Measurements from ENCODE around the gene FHOD1.

Gene FHOD1

GRCh38 chr16:67279296-67280089 is 32.2 kb upstream of the FHOD1 start, which contains the start of gene PLEKHG4 (continued):
- TF ChIP-seq ATF2 (tag by site-specific recombination; IDR thresholded peaks at IDR 0.05; ENCODE audit: low read depth) (no peak), ZNF660 (tag by site-specific recombination; IDR thresholded peaks at IDR 0.05) (peak; percentile 73), FEZF1 (tag by site-specific recombination; IDR thresholded peaks at IDR 0.05) (no peak), ZNF23 (tag by site-specific recombination; IDR thresholded peaks at IDR 0.05; ENCODE audit: borderline replicate concordance) (no peak), ZBTB11 (tag by site-specific recombination; conservative IDR thresholded peaks at IDR 0.05; ENCODE audit: low read depth) (peak; percentile 12; the same call in 1 of the 2 replicates), ZNF350 (tag by site-specific recombination; IDR thresholded peaks at IDR 0.05) (peak; percentile 42; the same call in 1 of the 2 replicates), ZNF354C (tag by site-specific recombination; IDR thresholded peaks at IDR 0.05; ENCODE audit: borderline replicate concordance, low read depth) (no peak), ZNF26 (tag by site-specific recombination; IDR thresholded peaks at IDR 0.05) (no peak), ZBTB44 (tag by site-specific recombination; IDR thresholded peaks at IDR 0.05) (0 out of 2 replicates have a peak, but pooled peaks have one; percentile 45), ZNF248 (tag by site-specific recombination; IDR thresholded peaks at IDR 0.05) (no peak)

- Histone ChIP-seq H3K27ac (ENCODE audit: extremely low read depth, low read depth, low read length) (peak overlapping the region; percentile 50; the same call in 1 of the 2 replicates), H3K36me3 (ENCODE audit: control insufficient read depth in 2 of 2, insufficient read depth in 1 of 2, low read length in 2 of 2) (peaks cover 0 to 38% of the 10 kb centered on the region in 2 experiments; a peak in 2 of 3 replicates), H3K9me3 (ENCODE audit: control insufficient read depth, insufficient read depth, low read depth, low read length) (no peaks in the 10 kb centered on the region), H3K4me1 (ENCODE audit: control insufficient read depth, insufficient read depth, low read length) (no peaks in the 10 kb centered on the region), H3K4me3 (ENCODE audit: low read depth, low read length) (peak overlapping the region; percentile 50)
- ChIA-PET POLR2A (interaction anchor here (0.5 to 1.2 kb wide), 3 partner anchors 11 to 152 kb away, joined by 3 to 6 read pairs (median 3); partner anchors contain the start of gene HSD11B2), CTCF (interaction anchor here (0.6 to 3.8 kb wide), 8 partner anchors 9 to 121 kb away, joined by 3 to 14 read pairs (median 3); partner anchors contain the start of gene HSF4)
- TF ChIP-seq ZNF398 (tag by site-specific recombination; IDR thresholded peaks at IDR 0.05) (0 out of 2 replicates have a peak, but pooled peaks have one; percentile 26), ZSCAN4 (tag by site-specific recombination; IDR thresholded peaks at IDR 0.05) (no peak), KLF9 (tag by site-specific recombination; IDR thresholded peaks at IDR 0.05; ENCODE audit: low read depth) (peak; percentile 50; the same call in 1 of the 2 replicates), BCL11A (tag by site-specific recombination; IDR thresholded peaks at IDR 0.05; ENCODE audit: low read depth) (no peak), ZNF521 (tag by site-specific recombination; IDR thresholded peaks at IDR 0.05) (no peak), BCL6B (tag by site-specific recombination; IDR thresholded peaks at IDR 0.05) (no peak), ZNF785 (tag by site-specific recombination; IDR thresholded peaks at IDR 0.05) (no peak), MYNN (tag by site-specific recombination; IDR thresholded peaks at IDR 0.05; ENCODE audit: borderline replicate concordance) (no peak), ZNF391 (tag by site-specific recombination; IDR thresholded peaks at IDR 0.05; ENCODE audit: borderline replicate concordance, low read depth) (no peak), ZNF585B (tag by site-specific recombination; IDR thresholded peaks at IDR 0.05) (no peak), ZFP3 (tag by site-specific recombination; IDR thresholded peaks at IDR 0.05; ENCODE audit: low read depth) (no peak)
Measured at GRCh38 chr16:67278773-67279295, 31.6 kb upstream of the FHOD1 start.

Data from HEK293 (cell line).